CD14-positive monocyte (primary cell): ENCODE results near the gene EPB41L2. TPM values are rescaled to one million over a fixed set of nuclear protein-coding genes. Genes with fewer than 3 reads are reported as not detected.

Source experiments
- DNase-seq, 3 donors: peaks; one replicate each; pipeline ENCODE4 v3.0.0-alpha.2; 2011 to 2022
- H2AFZ ChIP-seq: 2 replicates; pipeline ENCODE4 v1.6.0; 2012; ENCODE audit warnings: mild to moderate bottlenecking, low read depth, low read length, inconsistent platforms; ENCODE audit not compliant: insufficient read depth, poor library complexity, severe bottlenecking
- H3K27ac ChIP-seq, 2 donors: 1 replicate in 1 of 2; 2 replicates in 1 of 2; pipeline ENCODE4 v1.5.1; 2012 to 2013; ENCODE audit warnings: low read length in 2 of 2, control low read depth in 1 of 2, inconsistent platforms in 1 of 2, low read depth in 1 of 2, mild to moderate bottlenecking in 1 of 2
- H3K27me3 ChIP-seq, 2 donors: one replicate each; pipeline versions ENCODE4 v1.6.0 to v1.6.1; 2011 to 2013; ENCODE audit warnings: low read length in 2 of 2; ENCODE audit not compliant: control insufficient read depth in 2 of 2, insufficient read depth in 2 of 2
- H3K36me3 ChIP-seq, 2 donors: replicated peaks in 1 of 2; 1 replicate in 1 of 2; 2 replicates in 1 of 2; pipeline versions ENCODE4 v1.5.1 to v1.6.1; 2012 to 2013; ENCODE audit warnings: low read length in 2 of 2, control low read depth in 1 of 2, inconsistent platforms in 1 of 2, mild to moderate bottlenecking in 1 of 2; ENCODE audit not compliant: insufficient read depth in 2 of 2, control insufficient read depth in 1 of 2
- H3K4me1 ChIP-seq, 2 donors: 1 replicate in 1 of 2; 2 replicates in 1 of 2; pipeline versions ENCODE4 v1.5.1 to v1.6.1; 2012 to 2013; ENCODE audit warnings: low read length in 2 of 2, control low read depth in 1 of 2, inconsistent platforms in 1 of 2, mild to moderate bottlenecking in 1 of 2, moderate library complexity in 1 of 2; ENCODE audit not compliant: insufficient read depth in 2 of 2, control insufficient read depth in 1 of 2
- H3K4me2 ChIP-seq: replicated peaks from 2 replicates; pipeline ENCODE3; 2012; ENCODE audit warnings: low read length, moderate library complexity, mild to moderate bottlenecking; ENCODE audit not compliant: poor library complexity, severe bottlenecking; ENCODE audit errors: extremely low read depth
- H3K4me3 ChIP-seq, 3 experiments: fragments of 200-600 bp in 1 of 3; sonication (generic) in 1 of 3; replicated peaks in 1 of 3; 1 replicate in 2 of 3; 2 replicates in 1 of 3; pipeline ENCODE4 v1.5.1; 2011 to 2013; ENCODE audit warnings: low read length in 3 of 3, mild to moderate bottlenecking in 3 of 3, control low read depth in 2 of 3, low read depth in 2 of 3, inconsistent platforms in 1 of 3, moderate library complexity in 1 of 3
- H3K79me2 ChIP-seq: 2 replicates; pipeline ENCODE4 v1.6.0; 2012; ENCODE audit warnings: mild to moderate bottlenecking, control low read depth, inconsistent platforms, low read length, moderate library complexity; ENCODE audit not compliant: insufficient read depth
- H3K9ac ChIP-seq: 2 replicates; pipeline ENCODE4 v1.6.0; 2017; ENCODE audit warnings: low read length, mild to moderate bottlenecking; ENCODE audit not compliant: insufficient read depth, poor library complexity, severe bottlenecking
- H3K9me3 ChIP-seq, 2 donors: replicated peaks in 1 of 2; 1 replicate in 1 of 2; 2 replicates in 1 of 2; pipeline versions ENCODE4 v1.5.1 to v1.6.1; 2012 to 2013; ENCODE audit warnings: low read length in 2 of 2, control low read depth in 1 of 2; ENCODE audit not compliant: control insufficient read depth in 1 of 2, insufficient read depth in 1 of 2
- H4K20me1 ChIP-seq: 2 replicates; pipeline ENCODE4 v1.6.0; 2012; ENCODE audit warnings: mild to moderate bottlenecking, low read length, control low read depth, moderate library complexity; ENCODE audit not compliant: insufficient read depth
- H3K27ac Mint-ChIP-seq, 7 donors: one replicate each; pipeline ENCODE4 v1.8.0; 2020; ENCODE audit warnings: mild to moderate bottlenecking in 7 of 7, mixed read lengths in 7 of 7, moderate library complexity in 6 of 7, inconsistent platforms in 2 of 7
- H3K27me3 Mint-ChIP-seq, 3 donors: one replicate each; pipeline ENCODE4 v1.8.0; 2021 to 2022; ENCODE audit warnings: low read depth in 3 of 3, mild to moderate bottlenecking in 3 of 3, mixed read lengths in 3 of 3, moderate library complexity in 3 of 3, inconsistent platforms in 1 of 3
- H3K36me3 Mint-ChIP-seq, 2 donors: one replicate each; pipeline ENCODE4 v1.8.0; 2020; ENCODE audit warnings: mixed read lengths in 2 of 2, inconsistent platforms in 1 of 2, mild to moderate bottlenecking in 1 of 2
- H3K4me1 Mint-ChIP-seq: one replicate; pipeline ENCODE4 v1.8.0; 2020; ENCODE audit warnings: mild to moderate bottlenecking, mixed read lengths
- H3K4me3 Mint-ChIP-seq, 2 donors: one replicate each; pipeline ENCODE4 v1.8.0; 2020; ENCODE audit warnings: mild to moderate bottlenecking in 2 of 2, mixed read lengths in 2 of 2, moderate library complexity in 1 of 2
- H3K9me3 Mint-ChIP-seq, 7 donors: one replicate each; pipeline ENCODE4 v1.8.0; 2020 to 2022; ENCODE audit warnings: mixed read lengths in 7 of 7, mild to moderate bottlenecking in 6 of 7, moderate library complexity in 6 of 7, inconsistent platforms in 2 of 7
- WGBS: methylation state at CpG from one replicate; pipeline ENCODE4 v1.1.5; 2013; ENCODE audit warnings: missing lambda C conversion rate; ENCODE audit not compliant: insufficient coverage; 5-methylcytosine and 5-hydroxymethylcytosine counted together
- intact Hi-C, 2 donors: fragments of 100-400 bp; cut with micrococcal nuclease; formaldehyde crosslinking; loops; one replicate each; pipeline versions ENCODE4 v1.15.0 to v1.15.1; 2023
- polyA plus RNA-seq, 3 donors: library from polyadenylated mRNA; depleted of rRNA in 1 of 3; unstranded in 2 of 3; stranded (reverse) in 1 of 3; fragments of 300-500 nt in 2 of 3; fragments of >200 nt in 1 of 3; fragmentation: Illumina TruSeq in 2 of 3; gene quantifications; 1 replicate in 2 of 3; 2 replicates in 1 of 3; pipeline ENCODE4 v1.2.3, GENCODE V29; 2012 to 2021
- TF ChIP-seq, protein P1 (sequence below): fragments of 200-600 bp; IDR thresholded peaks from one replicate; pipeline ENCODE4 v1.8.0; 2022; ENCODE audit warnings: antibody characterized with exemption, mild to moderate bottlenecking

Gene EPB41L2
- polyA plus RNA-seq, 3 donors: 3.4 to 7.2 (median 4.6) TPM

DNA sequence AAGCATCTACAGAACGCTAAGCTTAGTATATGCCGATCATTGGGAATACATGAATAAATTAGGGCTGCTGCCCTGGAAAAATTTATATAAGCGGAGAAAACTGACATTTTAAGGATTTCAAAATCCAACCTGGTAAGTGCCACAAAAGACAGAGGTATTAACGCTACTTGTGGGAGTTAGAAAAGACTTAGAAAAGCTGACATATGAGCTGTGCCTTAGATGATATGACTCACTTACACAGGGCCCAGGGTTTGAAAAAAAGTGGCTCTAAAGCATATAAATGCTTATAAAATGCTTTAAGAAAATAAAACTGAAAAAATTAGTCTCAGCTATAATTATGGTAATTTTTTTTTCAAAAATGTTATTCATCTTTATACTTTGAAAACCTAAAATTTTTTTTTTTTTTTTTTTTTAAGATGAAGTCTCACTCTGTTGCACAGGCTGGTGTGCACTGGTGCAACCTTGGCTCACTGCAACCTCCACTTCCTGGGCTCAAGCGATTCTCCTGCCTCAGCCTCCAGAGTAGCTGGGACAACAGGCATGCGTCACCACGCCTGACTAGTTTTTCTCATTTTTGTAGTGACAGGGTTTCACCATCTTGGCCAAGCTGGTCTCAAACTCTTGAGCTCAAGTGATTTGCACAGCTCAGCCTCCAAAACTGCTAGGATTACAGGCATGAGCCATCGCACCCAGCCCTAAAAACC, 25.7 kb downstream of the EPB41L2 start:
- H3K27me3 Mint-ChIP-seq: no peaks in the 10 kb centered on the region
- no peak overlapping the region for H3K27ac Mint-ChIP-seq
- 98% methylated on average over 5 of the region's 8 CpGs for WGBS
- H3K9me3 Mint-ChIP-seq: peaks cover 0 to 3% (median 0%) of the 10 kb centered on the region in 7 donors
- no peak overlapping the region for H3K4me3 Mint-ChIP-seq
- TF ChIP-seq, protein P1, sequence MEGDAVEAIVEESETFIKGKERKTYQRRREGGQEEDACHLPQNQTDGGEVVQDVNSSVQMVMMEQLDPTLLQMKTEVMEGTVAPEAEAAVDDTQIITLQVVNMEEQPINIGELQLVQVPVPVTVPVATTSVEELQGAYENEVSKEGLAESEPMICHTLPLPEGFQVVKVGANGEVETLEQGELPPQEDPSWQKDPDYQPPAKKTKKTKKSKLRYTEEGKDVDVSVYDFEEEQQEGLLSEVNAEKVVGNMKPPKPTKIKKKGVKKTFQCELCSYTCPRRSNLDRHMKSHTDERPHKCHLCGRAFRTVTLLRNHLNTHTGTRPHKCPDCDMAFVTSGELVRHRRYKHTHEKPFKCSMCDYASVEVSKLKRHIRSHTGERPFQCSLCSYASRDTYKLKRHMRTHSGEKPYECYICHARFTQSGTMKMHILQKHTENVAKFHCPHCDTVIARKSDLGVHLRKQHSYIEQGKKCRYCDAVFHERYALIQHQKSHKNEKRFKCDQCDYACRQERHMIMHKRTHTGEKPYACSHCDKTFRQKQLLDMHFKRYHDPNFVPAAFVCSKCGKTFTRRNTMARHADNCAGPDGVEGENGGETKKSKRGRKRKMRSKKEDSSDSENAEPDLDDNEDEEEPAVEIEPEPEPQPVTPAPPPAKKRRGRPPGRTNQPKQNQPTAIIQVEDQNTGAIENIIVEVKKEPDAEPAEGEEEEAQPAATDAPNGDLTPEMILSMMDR: no peak
- Histone ChIP-seq H3K4me1 (no peaks in the 10 kb centered on the region), H3K4me2 (no peak overlapping the region), H3K79me2 (no peaks in the 10 kb centered on the region), H4K20me1 (no peaks in the 10 kb centered on the region), H3K27me3 (no peaks in the 10 kb centered on the region), H3K36me3 (no peaks in the 10 kb centered on the region), H3K27ac (no peak overlapping the region), H3K9ac (no peak overlapping the region), H2AFZ (no peak overlapping the region), H3K4me3 (no peak overlapping the region), H3K9me3 (no peaks in the 10 kb centered on the region)
- no peaks in the 10 kb centered on the region for H3K4me1 Mint-ChIP-seq
- no peaks in the 10 kb centered on the region for H3K36me3 Mint-ChIP-seq
- intact Hi-C loops: no loop called here
- DNase-seq: no peak

DNA sequence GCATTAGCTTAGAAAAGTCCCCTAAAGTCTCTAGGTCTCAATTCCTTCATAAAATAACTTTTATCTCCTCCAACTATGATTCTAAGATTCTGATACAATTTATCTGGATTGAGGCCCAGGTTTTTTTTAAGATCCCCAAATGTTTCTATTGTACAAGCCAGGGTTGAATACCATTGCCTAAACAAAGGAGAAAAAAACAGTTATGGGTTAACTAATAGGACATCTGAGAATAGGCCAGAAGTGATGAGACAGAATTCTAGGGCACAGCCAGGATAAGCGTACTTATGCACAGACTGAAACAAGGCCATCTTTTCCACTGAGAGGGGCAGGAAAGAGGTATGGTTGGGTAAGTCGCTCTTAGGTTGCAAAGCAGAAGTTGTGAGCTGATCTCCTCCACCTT, 26.4 kb downstream of the EPB41L2 start:
- no peaks in the 10 kb centered on the region for H4K20me1 ChIP-seq
- no peaks in the 10 kb centered on the region for H3K79me2 ChIP-seq
- H3K27me3 ChIP-seq: no peaks in the 10 kb centered on the region
- peaks cover 0 to 3% (median 0%) of the 10 kb centered on the region in 7 donors for H3K9me3 Mint-ChIP-seq
- DNase-seq: no peak
- H3K27ac ChIP-seq: no peak overlapping the region
- H3K4me1 Mint-ChIP-seq: no peaks in the 10 kb centered on the region
- H3K4me1 ChIP-seq: no peaks in the 10 kb centered on the region
- no peak overlapping the region for H3K27ac Mint-ChIP-seq
- H2AFZ ChIP-seq: no peak overlapping the region
- intact Hi-C loops: no loop called here
- no peaks in the 10 kb centered on the region for H3K27me3 Mint-ChIP-seq
- H3K36me3 ChIP-seq: no peaks in the 10 kb centered on the region
- no peaks in the 10 kb centered on the region for H3K36me3 Mint-ChIP-seq
- no peak overlapping the region for H3K4me3 ChIP-seq
- no peaks in the 10 kb centered on the region for H3K9me3 ChIP-seq
- H3K9ac ChIP-seq: no peak overlapping the region
- TF ChIP-seq, protein P1: no peak
- no peak overlapping the region for H3K4me2 ChIP-seq
- no peak overlapping the region for H3K4me3 Mint-ChIP-seq
- WGBS: no CpG with 5 or more reads among the region's 2 CpGs
